BE2C (cell line): ENCODE results near the gene ENOX1.

Source experiments
- DNase-seq: peaks from one replicate; pipeline ENCODE4 v3.0.0-alpha.2; 2020
- H3K27me3 ChIP-seq: fragments of 250-450 bp; sonication (Bioruptor Pico); 2 replicates; pipeline ENCODE4 v1.5.1; 2020; ENCODE audit warnings: mild to moderate bottlenecking
- H3K36me3 ChIP-seq: fragments of 250-450 bp; sonication (Bioruptor Pico); 2 replicates; pipeline ENCODE4 v1.5.1; 2020; ENCODE audit warnings: mild to moderate bottlenecking
- H3K4me1 ChIP-seq: fragments of 250-450 bp; sonication (Bioruptor Pico); 2 replicates; pipeline ENCODE4 v1.5.1; 2020
- H3K4me3 ChIP-seq: 2 replicates; pipeline ENCODE4 v1.5.1; 2011; ENCODE audit warnings: low read depth, low read length
- H3K9me3 ChIP-seq: fragments of 250-450 bp; sonication (Bioruptor Pico); 2 replicates; pipeline ENCODE4 v1.5.1; 2020
- TF ChIP-seq, protein P1 (sequence below): IDR thresholded peaks from 2 replicates; pipeline ENCODE4 v1.5.1; 2012; ENCODE audit warnings: mild to moderate bottlenecking, low read depth, low read length

The ENOX1 gene

GRCh38 chr13:43543331-43543730 is 243.4 kb downstream of the ENOX1 start:
- Histone ChIP-seq H3K27me3 (no peaks in the 10 kb centered on the region), H3K4me3 (no peak overlapping the region), H3K4me1 (peaks cover 32% of the 10 kb centered on the region), H3K9me3 (no peaks in the 10 kb centered on the region), H3K36me3 (no peaks in the 10 kb centered on the region)
- TF ChIP-seq, protein P1, sequence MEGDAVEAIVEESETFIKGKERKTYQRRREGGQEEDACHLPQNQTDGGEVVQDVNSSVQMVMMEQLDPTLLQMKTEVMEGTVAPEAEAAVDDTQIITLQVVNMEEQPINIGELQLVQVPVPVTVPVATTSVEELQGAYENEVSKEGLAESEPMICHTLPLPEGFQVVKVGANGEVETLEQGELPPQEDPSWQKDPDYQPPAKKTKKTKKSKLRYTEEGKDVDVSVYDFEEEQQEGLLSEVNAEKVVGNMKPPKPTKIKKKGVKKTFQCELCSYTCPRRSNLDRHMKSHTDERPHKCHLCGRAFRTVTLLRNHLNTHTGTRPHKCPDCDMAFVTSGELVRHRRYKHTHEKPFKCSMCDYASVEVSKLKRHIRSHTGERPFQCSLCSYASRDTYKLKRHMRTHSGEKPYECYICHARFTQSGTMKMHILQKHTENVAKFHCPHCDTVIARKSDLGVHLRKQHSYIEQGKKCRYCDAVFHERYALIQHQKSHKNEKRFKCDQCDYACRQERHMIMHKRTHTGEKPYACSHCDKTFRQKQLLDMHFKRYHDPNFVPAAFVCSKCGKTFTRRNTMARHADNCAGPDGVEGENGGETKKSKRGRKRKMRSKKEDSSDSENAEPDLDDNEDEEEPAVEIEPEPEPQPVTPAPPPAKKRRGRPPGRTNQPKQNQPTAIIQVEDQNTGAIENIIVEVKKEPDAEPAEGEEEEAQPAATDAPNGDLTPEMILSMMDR, result no peak
- no peak for DNase-seq

DNA sequence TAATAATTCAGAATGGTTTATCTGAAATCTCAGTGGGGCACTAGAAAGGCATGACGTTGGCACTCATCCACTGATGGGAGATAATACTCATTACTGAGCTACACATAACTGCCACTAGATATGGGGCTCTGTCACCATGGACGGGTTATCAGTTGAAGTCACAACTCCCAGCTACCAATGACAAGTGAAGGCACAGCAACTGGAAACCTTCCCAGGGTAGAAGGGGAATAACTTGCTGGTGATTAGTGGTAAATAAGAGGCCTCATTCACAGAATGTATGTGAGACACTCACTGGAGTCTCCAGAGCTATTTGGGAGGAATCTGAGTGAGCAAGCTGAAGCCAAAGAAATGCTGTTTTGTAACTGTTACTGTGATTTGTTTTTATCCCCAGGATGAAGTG is 249.6 kb downstream of the ENOX1 start:
- DNase-seq, result peak; percentile 22
- H3K27me3 ChIP-seq, result no peaks in the 10 kb centered on the region
- no peak overlapping the region for H3K4me3 ChIP-seq
- H3K4me1 ChIP-seq, result peaks cover 5% of the 10 kb centered on the region; the same call in 1 of the 2 replicates
- H3K9me3 ChIP-seq, result no peaks in the 10 kb centered on the region
- TF ChIP-seq, protein P1, result no peak
- no peaks in the 10 kb centered on the region for H3K36me3 ChIP-seq

GRCh38 chr13:43529796-43530195 is 257.0 kb downstream of the ENOX1 start:
- Histone ChIP-seq H3K4me3 (no peak overlapping the region), H3K9me3 (no peaks in the 10 kb centered on the region), H3K27me3 (no peaks in the 10 kb centered on the region), H3K36me3 (no peaks in the 10 kb centered on the region), H3K4me1 (no peaks in the 10 kb centered on the region)
- DNase-seq, result no peak
- TF ChIP-seq, protein P1, result no peak

DNA sequence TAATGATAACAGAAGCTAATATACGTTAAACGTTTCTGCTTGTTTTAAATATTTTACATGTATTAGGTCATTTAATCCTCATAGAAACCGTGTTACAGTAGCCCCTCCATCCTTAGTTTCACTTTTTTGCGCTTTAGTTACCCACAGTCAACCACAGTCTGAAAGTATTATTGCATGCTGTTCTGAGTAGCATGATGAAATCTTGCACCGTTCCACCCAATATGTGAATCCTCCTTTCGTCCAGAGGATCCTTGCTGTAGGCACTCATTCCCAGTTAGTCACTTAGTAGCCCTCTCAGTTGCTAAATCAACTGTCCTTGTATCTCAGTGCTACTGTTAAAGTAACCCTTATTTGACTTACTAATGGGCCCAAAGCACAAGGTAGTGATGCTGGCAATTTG is 257.8 kb downstream of the ENOX1 start:
- no peaks in the 10 kb centered on the region for H3K4me1 ChIP-seq
- no peaks in the 10 kb centered on the region for H3K9me3 ChIP-seq
- H3K4me3 ChIP-seq, result no peak overlapping the region
- no peaks in the 10 kb centered on the region for H3K27me3 ChIP-seq
- H3K36me3 ChIP-seq, result no peaks in the 10 kb centered on the region
- TF ChIP-seq, protein P1, result no peak
- DNase-seq, result no peak

GRCh38 chr13:43522788-43523187 is 264.0 kb downstream of the ENOX1 start:
- TF ChIP-seq, protein P1, result no peak
- no peak overlapping the region for H3K4me3 ChIP-seq
- no peak for DNase-seq
- H3K4me1 ChIP-seq, result no peaks in the 10 kb centered on the region
- no peaks in the 10 kb centered on the region for H3K27me3 ChIP-seq
- no peaks in the 10 kb centered on the region for H3K9me3 ChIP-seq
- H3K36me3 ChIP-seq, result no peaks in the 10 kb centered on the region

- H3K4me3 ChIP-seq, result no peak overlapping the region
- TF ChIP-seq, protein P1, result no peak
- no peak for DNase-seq
- no peaks in the 10 kb centered on the region for H3K27me3 ChIP-seq
- no peaks in the 10 kb centered on the region for H3K36me3 ChIP-seq
- H3K4me1 ChIP-seq, result no peaks in the 10 kb centered on the region
- no peaks in the 10 kb centered on the region for H3K9me3 ChIP-seq
Measured at GRCh38 chr13:43520351-43520750, 266.4 kb downstream of the ENOX1 start.
